Stimulated activated CD8-positive, alpha-beta memory T cell treated with anti-CD3 and anti-CD28 coated beads, Interleukin-15, amount 100 ng/mL, for 4 hours (primary cell): ENCODE measurements around the gene ZNF552.

Experiments
- DNase-seq, 2 donors: peaks; one replicate each; pipeline ENCODE4 v3.0.0-alpha.2; 2020; ENCODE audit warnings: low read depth in 2 of 2

Gene ZNF552

DNA sequence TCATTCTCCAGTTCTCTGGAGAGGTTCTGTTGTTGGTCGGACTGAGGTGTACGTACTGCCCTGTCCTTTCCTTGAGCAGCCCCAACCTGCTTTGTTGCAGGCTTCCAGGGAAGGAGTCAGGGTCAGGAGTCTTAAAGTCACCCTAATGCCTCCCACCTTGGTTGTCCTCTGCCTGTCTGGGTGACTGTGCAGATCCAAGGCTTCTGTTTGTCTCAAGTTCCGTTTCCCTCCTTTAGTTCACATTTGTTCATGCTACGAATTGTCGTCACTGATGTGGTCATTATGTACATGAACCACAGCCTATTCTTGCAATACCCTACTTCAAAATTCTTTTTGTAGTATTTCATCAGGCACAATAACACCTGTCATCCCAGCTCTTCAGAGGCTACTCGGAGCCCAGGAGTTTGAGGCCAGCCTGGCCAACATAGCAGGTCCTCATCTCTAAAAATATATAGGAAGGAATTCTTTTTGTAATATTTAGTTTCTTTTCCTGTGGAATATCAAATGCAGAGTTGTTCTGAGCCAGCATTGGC, 37.9 kb downstream of the ZNF552 start:
- DNase-seq, result no peak

DNA sequence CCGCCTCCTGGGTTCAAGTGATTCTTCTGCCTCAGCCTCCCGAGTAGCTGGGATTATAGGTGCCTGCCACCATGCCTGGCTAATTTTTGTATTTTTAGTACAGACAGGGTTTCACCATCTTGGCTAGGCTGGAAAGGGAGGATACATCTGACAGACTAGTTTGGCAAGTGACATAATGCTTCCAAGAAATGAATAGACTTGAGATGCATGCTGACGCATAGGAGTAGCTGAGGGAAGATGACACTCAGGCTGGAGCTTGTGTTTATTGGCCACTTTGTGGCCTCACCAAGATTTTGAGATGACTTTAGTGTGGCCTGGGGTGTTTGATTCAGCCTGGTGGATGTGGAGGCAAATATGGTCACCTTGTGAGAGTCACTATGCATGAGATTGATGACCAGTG, 41.2 kb downstream of the ZNF552 start:
- no peak for DNase-seq

DNA sequence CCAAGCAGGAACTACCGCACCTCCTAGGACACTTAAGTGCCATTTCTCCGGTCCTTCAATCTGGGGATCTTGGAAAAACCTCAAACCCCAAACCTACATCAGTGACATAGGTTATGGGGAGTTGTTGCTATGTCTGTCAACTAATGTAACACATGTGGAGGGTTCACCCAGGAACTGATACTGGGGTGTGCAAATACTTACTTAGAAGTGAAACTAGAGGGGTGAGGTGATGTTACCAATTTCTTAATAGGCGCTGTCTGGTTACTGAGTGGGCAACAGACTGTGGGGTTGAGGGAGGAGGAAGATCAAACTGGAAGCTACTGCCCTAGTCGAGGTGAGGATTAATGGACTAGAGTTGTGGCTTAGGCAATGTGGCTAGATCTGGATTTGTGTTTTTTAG, 43.3 kb downstream of the ZNF552 start:
- no peak for DNase-seq

- peak; percentile 64 to 75 for DNase-seq
These were observed 45.2 kb downstream of the ZNF552 start, which contains the start of gene ZNF586 for GRCh38 chr19:57769345-57770131. TSS of gene ZNF586 (plus strand) at chr19:57769676. CDS start at chr19:57769843, 167 bp downstream.

DNA sequence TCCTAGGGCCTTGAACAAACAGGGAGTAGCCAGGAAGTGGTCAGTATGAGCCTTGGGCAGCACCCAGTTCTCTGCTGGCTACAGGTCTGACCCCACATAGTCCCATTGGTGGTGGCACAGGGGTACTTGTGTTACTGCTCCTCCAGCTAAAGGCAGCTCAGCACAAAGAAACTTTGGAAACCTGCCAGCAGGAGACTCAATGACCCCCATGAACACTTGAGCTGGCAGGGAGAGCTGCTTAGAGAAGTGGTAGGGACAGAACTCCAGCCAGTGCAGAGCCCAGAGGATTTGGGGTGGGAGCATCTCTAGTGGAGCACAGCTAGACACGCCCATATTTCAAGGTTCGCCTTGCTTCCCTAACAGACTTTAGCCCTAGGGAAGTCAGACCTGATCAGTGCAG, 55.6 kb downstream of the ZNF552 start:
- no peak for DNase-seq

- no peak for DNase-seq
These were observed 56.8 kb downstream of the ZNF552 start for GRCh38 chr19:57757941-57758340.
